ENCODE measurements around the gene DIS3L2. TPM values are rescaled to one million over a fixed set of nuclear protein-coding genes. Genes with fewer than 3 reads are reported as not detected.
"Not testable (repeated sequence)": the region's sequence is repeated elsewhere in the genome, so short reads cannot be mapped to it uniquely, and the experiment has no call there.

DIS3L2 gene
- total RNA-seq, 2 donors from 2014 or later, result 22.6 to 32.3 TPM

DNA sequence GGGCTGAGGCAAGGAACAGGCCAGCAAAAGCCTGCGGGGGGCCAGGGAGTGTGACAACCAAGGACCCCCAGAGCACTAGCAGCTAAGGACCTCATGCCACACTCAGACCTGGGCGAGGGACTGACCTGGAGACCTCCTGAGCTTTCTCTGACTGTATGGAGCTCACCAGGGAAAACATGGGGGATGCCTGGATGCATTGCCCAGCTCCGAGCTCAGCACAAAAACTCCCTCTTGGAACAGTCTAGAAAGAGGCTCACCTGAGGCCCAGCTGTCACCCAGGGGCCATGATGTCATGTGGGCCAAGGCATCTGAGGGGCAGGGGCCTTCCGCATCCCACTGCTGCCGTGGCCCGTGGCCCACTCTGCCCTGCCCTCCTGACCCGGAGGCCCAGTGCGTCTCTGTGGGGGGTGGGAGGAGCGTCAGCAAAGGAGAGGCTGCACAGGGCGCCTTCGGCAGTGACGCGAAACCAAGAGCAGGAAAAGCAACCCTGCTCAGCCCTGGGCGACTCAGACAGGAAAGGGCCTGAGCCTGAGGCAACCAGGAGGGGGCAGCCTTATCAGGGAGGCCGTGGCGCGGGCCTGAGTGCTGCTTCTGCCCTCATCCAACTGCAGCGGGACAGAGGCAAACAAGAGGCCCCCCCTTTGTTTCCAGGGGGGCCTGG lies 359.8 kb downstream of the DIS3L2 start:
- Histone ChIP-seq H3K4me3 (no peak overlapping the region), H3K27me3 (no peaks in the 10 kb centered on the region), H3K9me3 (no peaks in the 10 kb centered on the region), H3K36me3 (no peaks in the 10 kb centered on the region), H3K9ac (ENCODE audit: low read depth in 2 of 2, low read length in 2 of 2) (no peak overlapping the region), H3K27ac (no peak overlapping the region), H3K4me1 (peaks cover 3% of the 10 kb centered on the region)
- no peak for TF ChIP-seq CTCF (IDR thresholded peaks at IDR 0.05)
- no peak for DNase-seq
- intact Hi-C loops (cut with DNase I), result no loop called here

- no peak for DNase-seq
- H3K4me3 ChIP-seq, result no peak overlapping the region
- H3K27ac ChIP-seq, result no peak overlapping the region
- no peaks in the 10 kb centered on the region for H3K36me3 ChIP-seq
- no peaks in the 10 kb centered on the region for H3K27me3 ChIP-seq
- H3K9ac ChIP-seq (ENCODE audit: low read depth in 2 of 2, low read length in 2 of 2), result no peak overlapping the region
- TF ChIP-seq CTCF (IDR thresholded peaks at IDR 0.05), result no peak
- intact Hi-C loops (cut with DNase I), result no loop called here
- no peaks in the 10 kb centered on the region for H3K4me1 ChIP-seq
- H3K9me3 ChIP-seq, result no peaks in the 10 kb centered on the region
These were observed 360.5 kb downstream of the DIS3L2 start for GRCh38 chr2:232321817-232322559.

- intact Hi-C loops (cut with DNase I), result no loop called here
- Histone ChIP-seq H3K9me3 (no peaks in the 10 kb centered on the region), H3K36me3 (no peaks in the 10 kb centered on the region), H3K4me1 (no peaks in the 10 kb centered on the region), H3K4me3 (no peak overlapping the region), H3K27me3 (no peaks in the 10 kb centered on the region), H3K27ac (no peak overlapping the region), H3K9ac (ENCODE audit: low read depth in 2 of 2, low read length in 2 of 2) (no peak overlapping the region)
- no peak for DNase-seq
- TF ChIP-seq CTCF (IDR thresholded peaks at IDR 0.05), result no peak
These were observed 361.2 kb downstream of the DIS3L2 start for GRCh38 chr2:232322560-232323327.

DNA sequence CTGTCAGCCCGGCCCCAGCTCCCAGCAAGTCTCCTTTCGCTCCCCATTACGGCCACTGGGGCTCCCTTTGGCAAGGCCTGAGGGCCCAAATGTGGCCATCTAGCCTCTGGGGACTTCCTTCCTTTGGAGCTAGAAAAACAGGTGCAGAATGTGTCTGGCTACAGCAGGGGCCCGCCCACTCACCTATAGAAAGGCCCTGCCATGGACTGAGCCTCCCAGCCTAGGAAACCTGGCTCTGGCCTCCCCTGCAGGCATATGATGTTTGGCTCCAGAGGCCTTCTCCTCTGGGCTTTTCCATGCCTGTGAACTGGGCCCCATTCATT lies 361.8 kb downstream of the DIS3L2 start:
- H3K4me1 ChIP-seq, result no peaks in the 10 kb centered on the region
- intact Hi-C loops (cut with DNase I), result no loop called here

DNA sequence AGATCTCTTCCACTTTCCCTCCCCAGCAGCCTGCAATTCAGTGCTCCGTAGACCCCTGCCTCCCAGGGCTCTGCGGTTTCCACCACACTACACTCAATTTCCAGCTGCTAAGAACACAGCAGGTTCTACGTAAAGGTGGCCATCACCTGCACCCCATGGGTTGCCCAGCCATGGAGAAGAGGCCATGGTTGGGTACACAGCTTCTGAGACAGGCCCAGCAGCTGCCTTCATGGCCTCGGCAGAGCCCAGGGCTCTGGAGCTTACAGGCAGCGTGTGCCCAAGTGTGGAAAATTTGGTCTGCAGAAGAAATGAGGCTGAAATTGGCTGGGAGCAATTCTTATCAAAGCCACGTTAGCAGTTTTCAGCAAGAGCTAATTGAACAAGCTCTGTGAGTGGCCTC lies 362.5 kb downstream of the DIS3L2 start:
- H3K9me3 ChIP-seq; H3K4me1 ChIP-seq; intact Hi-C loops (cut with DNase I); H3K9ac ChIP-seq (ENCODE audit: low read depth in 2 of 2, low read length in 2 of 2); DNase-seq; H3K36me3 ChIP-seq; H3K4me3 ChIP-seq; H3K27ac ChIP-seq; H3K27me3 ChIP-seq: not testable (repeated sequence)

More for the DNA sequence above, 361.8 kb downstream of the DIS3L2 start:
- no peaks in the 10 kb centered on the region for H3K36me3 ChIP-seq
- no peaks in the 10 kb centered on the region for H3K27me3 ChIP-seq
- H3K27ac ChIP-seq, result no peak overlapping the region
- no peak overlapping the region for H3K4me3 ChIP-seq
- no peak for TF ChIP-seq CTCF (IDR thresholded peaks at IDR 0.05)
- DNase-seq, result no peak
- no peaks in the 10 kb centered on the region for H3K9me3 ChIP-seq
- no peak overlapping the region for H3K9ac ChIP-seq (ENCODE audit: low read depth in 2 of 2, low read length in 2 of 2)
